ENCODE data around the gene MYH9. TPM values are rescaled to one million over a fixed set of nuclear protein-coding genes. Genes with fewer than 3 reads are reported as not detected.

Gene MYH9
- total RNA-seq, 1 experiment from 2014 or later = 258 TPM

- no peak for DNase-seq (ENCODE audit: low read depth, low spot score)
- H2AFZ ChIP-seq (ENCODE audit: low read depth, low read length, poor library complexity, severe bottlenecking) = no peak overlapping the region
- no peak overlapping the region for H3K9ac ChIP-seq (ENCODE audit: low read length)
- peaks cover 58 to 62% of the 10 kb centered on the region in 2 experiments; a peak in 3 of 4 replicates for H3K36me3 ChIP-seq (ENCODE audit: control insufficient read depth in 1 of 2, insufficient read depth in 2 of 2, low read length in 2 of 2)
- no peak for TF ChIP-seq SP1 (IDR thresholded peaks at IDR 0.05; ENCODE audit: low read depth)
- TF ChIP-seq POLR2A (IDR thresholded peaks at IDR 0.05; ENCODE audit: borderline replicate concordance, extremely low read depth, insufficient read depth, insufficient read length) = no peak
- no peak for TF ChIP-seq REST (IDR thresholded peaks at IDR 0.05; ENCODE audit: low read depth)
- TF ChIP-seq MAX (IDR thresholded peaks at IDR 0.05) = no peak
- no peak for TF ChIP-seq RAD21 (IDR thresholded peaks at IDR 0.05; ENCODE audit: low read depth)
- TF ChIP-seq YY1 (IDR thresholded peaks at IDR 0.05; ENCODE audit: extremely low read depth, insufficient replicate concordance, low read depth, low read length) = no peak
- RAD21 ChIA-PET (ENCODE audit: low non-redundant PET in 1 of 2, low total read pairs in 2 of 2, uncharacterized antibody in 2 of 2, unreplicated experiment in 2 of 2) = no interaction called here
- H3K4me1 ChIP-seq (ENCODE audit: control insufficient read depth in 1 of 2, insufficient read depth in 2 of 2, low read length in 2 of 2) = no peaks in the 10 kb centered on the region
- no peak overlapping the region for H3K4me2 ChIP-seq (ENCODE audit: low read length)
- CTCF ChIA-PET = interaction anchor here (1.4 to 1.9 kb wide), 6 partner anchors 16 to 201 kb away, joined by 3 to 15 read pairs (median 4); no protein-coding TSS in a partner anchor
- H3K27me3 ChIP-seq (ENCODE audit: insufficient read depth, low read length) = no peaks in the 10 kb centered on the region
- H3K9me3 ChIP-seq (ENCODE audit: control insufficient read depth in 1 of 2, insufficient read depth in 1 of 2, low read depth in 1 of 2, low read length in 2 of 2) = no peaks in the 10 kb centered on the region
- ATAC-seq = no peak
- no peak overlapping the region for H3K4me3 ChIP-seq (replicated peaks in 1 of 2; ENCODE audit: low read depth in 1 of 2, low read length in 2 of 2)
- no peaks in the 10 kb centered on the region for H3K79me2 ChIP-seq (ENCODE audit: insufficient read depth, low read length)
- no peak overlapping the region for H3K27ac ChIP-seq (ENCODE audit: low read depth, low read length)
- BruUV-seq (replicated peaks) = no TSS peak
- intact Hi-C loops (cut with micrococcal nuclease) = no loop called here
- H3K9me2 ChIP-seq (ENCODE audit: insufficient read depth) = no peaks in the 10 kb centered on the region
- POLR2A ChIA-PET = no interaction called here
- H4K20me1 ChIP-seq (ENCODE audit: insufficient read depth) = no peaks in the 10 kb centered on the region
These were observed 102.2 kb downstream of the MYH9 start for GRCh38 chr22:36285545-36285944.

Data from HCT116 (cell line).